K562 (cell line): Measurements from ENCODE around the gene PDE4A. TPM values are rescaled to one million over a fixed set of nuclear protein-coding genes. Genes with fewer than 3 reads are reported as not detected.

Experiments used
- BCOR ChIP-seq: fragments of 450-650 bp; IDR thresholded peaks from 2 replicates; pipeline ENCODE4 v1.6.1; 2016
- CC2D1A ChIP-seq: fragments of 450-650 bp; IDR thresholded peaks from 2 replicates; pipeline ENCODE4 v1.6.1; 2017; ENCODE audit warnings: mild to moderate bottlenecking
- HLTF ChIP-seq: fragments of 450-650 bp; IDR thresholded peaks from 2 replicates; pipeline ENCODE4 v1.6.1; 2016
- POLR2A ChIP-seq: fragments of 450-650 bp; conservative IDR thresholded peaks from 2 replicates; pipeline ENCODE4 v1.6.1; 2016
- PTRF ChIP-seq: fragments of 450-650 bp; IDR thresholded peaks from 2 replicates; pipeline ENCODE4 v1.6.1; 2016; ENCODE audit warnings: mild to moderate bottlenecking, missing genetic modification characterization, missing compliant biosample characterization
- RNF2 ChIP-seq: sonication (generic); IDR thresholded peaks from 2 replicates; pipeline ENCODE4 v1.6.1; 2016
- SRSF9 ChIP-seq: fragments of 200-400 bp; formaldehyde crosslinking; IDR thresholded peaks from 2 replicates; pipeline ENCODE4 v1.6.1; 2017; ENCODE audit warnings: low read depth, low read length, borderline replicate concordance
- TBP ChIP-seq: optimal IDR thresholded peaks from 2 replicates; pipeline ENCODE3; 2011; ENCODE audit warnings: low read depth, low read length, improper control_type of control experiment
- THRAP3 ChIP-seq: fragments of 450-650 bp; IDR thresholded peaks from 2 replicates; pipeline ENCODE4 v1.6.1; 2016; ENCODE audit warnings: mild to moderate bottlenecking, inconsistent platforms, borderline replicate concordance
- ZFX ChIP-seq: sonication (generic); formaldehyde crosslinking; IDR thresholded peaks from 2 replicates; pipeline ENCODE4 v1.8.0; 2022; ENCODE audit warnings: mild to moderate bottlenecking, missing genetic modification reagents, moderate library complexity
- ZNF347 ChIP-seq: fragments of 450-650 bp; formaldehyde crosslinking; IDR thresholded peaks from 2 replicates; pipeline ENCODE4 v1.4.0; 2020; ENCODE audit warnings: low read depth, mild to moderate bottlenecking, moderate library complexity
- ZNF77 ChIP-seq: fragments of 250-450 bp; sonication (Bioruptor Pico); IDR thresholded peaks from 2 replicates; pipeline ENCODE4 v1.5.0; 2020
- polyA plus RNA-seq, 8 experiments: library from polyadenylated mRNA; depleted of rRNA in 4 of 8; stranded (reverse) in 5 of 8; unstranded in 3 of 8; fragments of >200 nt; fragmentation: Nextera tagmentation in 2 of 8; fragmentation: Illumina TruSeq in 1 of 8; extraction: Ambion mirVana in 2 of 8; extraction: Trizol in 1 of 8; gene quantifications; 2 replicates each; pipeline versions ENCODE4 v1.2.1 to v1.2.3, GENCODE V29; 2011 to 2014; ENCODE audit warnings: inconsistent platforms in 1 of 8, missing spikeins in 1 of 8
- total RNA-seq, 7 experiments: library from RNA; depleted of rRNA in 6 of 7; stranded (reverse); fragments of >200 nt in 6 of 7; fragmentation: Illumina TruSeq in 2 of 7; extraction: Trizol in 2 of 7; gene quantifications; 2 replicates each; pipeline versions ENCODE4 v1.2.1 to v1.2.3, GENCODE V29; 2011 to 2021; ENCODE audit warnings: low replicate concordance in 1 of 7
- TF ChIP-seq, protein P1 (sequence below): sonication (generic); formaldehyde crosslinking; IDR thresholded peaks from 2 replicates; pipeline ENCODE4 v1.8.0; 2023; ENCODE audit warnings: mild to moderate bottlenecking, missing genetic modification reagents
- TF ChIP-seq, protein P2 (sequence below): fragments of 450-650 bp; IDR thresholded peaks from 2 replicates; pipeline ENCODE4 v1.6.1; 2016; ENCODE audit warnings: mild to moderate bottlenecking
- TF ChIP-seq, protein P3 (sequence below), 3 experiments: fragments of 200-800 bp in 1 of 3; fragments of 250-450 bp in 1 of 3; fragments of 450-650 bp in 1 of 3; sonication (Bioruptor Pico) in 1 of 3; sonication (Bioruptor generic) in 1 of 3; formaldehyde crosslinking in 1 of 3; IDR thresholded peaks; 2 replicates each; pipeline versions ENCODE4 v1.6.1 to v1.8.0; 2016 to 2022; ENCODE audit warnings: mild to moderate bottlenecking in 2 of 3, missing genetic modification characterization in 2 of 3, missing compliant biosample characterization in 1 of 3, moderate library complexity in 1 of 3
- TF ChIP-seq, protein P4 (sequence below), 2 experiments: fragments of 450-650 bp in 1 of 2; sonication (generic) in 1 of 2; formaldehyde crosslinking in 1 of 2; IDR thresholded peaks in 1 of 2; conservative IDR thresholded peaks in 1 of 2; 2 replicates each; pipeline versions ENCODE4 v1.6.1 to v1.8.1; 2016 to 2023; ENCODE audit warnings: mild to moderate bottlenecking in 2 of 2, moderate library complexity in 2 of 2, inconsistent platforms in 1 of 2, missing genetic modification reagents in 1 of 2

PDE4A gene
- total and polyA plus RNA-seq, 9 of the 15 experiments (the other 6 are each of a cell fraction or from before 2014, with no cell fraction given) = 0.66 to 26.9 (median 4.6) TPM

DNA sequence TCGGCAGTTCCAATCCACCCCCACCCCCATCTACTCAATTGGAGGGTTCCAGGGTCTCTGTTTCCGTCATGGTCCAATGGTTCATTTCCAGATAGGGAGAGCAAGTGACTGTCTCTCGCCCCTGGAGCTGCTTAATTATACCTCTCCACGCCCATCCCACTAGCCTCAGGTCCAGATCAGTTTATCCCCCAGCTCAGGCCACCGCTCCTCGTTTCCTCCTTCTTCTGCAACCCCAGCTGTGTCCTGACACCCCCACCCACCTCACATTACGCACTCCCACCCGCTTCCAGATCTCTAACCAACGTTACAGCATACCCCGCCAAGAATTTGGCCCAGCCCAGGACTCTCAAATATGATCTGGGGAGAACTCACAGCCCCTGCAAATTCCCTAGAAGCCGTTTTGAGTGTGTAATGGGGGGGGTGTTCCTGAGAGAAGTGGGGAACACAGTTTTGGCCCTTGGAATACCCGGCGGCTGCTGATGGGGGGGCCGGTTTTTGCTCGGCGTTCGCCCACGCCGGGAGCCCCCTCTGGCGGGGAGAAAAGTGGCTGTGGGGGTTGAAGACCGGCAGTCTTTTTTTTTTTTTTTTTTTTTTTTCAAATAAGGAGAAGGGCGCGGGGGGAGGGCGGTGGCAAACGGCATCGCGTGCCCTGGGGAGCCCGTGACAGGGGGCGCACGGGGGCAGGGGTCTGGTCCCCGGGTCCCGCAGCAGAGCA is 1.7 kb upstream of the PDE4A start (continued):
- TF ChIP-seq, protein P1, sequence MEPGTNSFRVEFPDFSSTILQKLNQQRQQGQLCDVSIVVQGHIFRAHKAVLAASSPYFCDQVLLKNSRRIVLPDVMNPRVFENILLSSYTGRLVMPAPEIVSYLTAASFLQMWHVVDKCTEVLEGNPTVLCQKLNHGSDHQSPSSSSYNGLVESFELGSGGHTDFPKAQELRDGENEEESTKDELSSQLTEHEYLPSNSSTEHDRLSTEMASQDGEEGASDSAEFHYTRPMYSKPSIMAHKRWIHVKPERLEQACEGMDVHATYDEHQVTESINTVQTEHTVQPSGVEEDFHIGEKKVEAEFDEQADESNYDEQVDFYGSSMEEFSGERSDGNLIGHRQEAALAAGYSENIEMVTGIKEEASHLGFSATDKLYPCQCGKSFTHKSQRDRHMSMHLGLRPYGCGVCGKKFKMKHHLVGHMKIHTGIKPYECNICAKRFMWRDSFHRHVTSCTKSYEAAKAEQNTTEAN (CRISPR knock-in tag) = no peak
- TF ChIP-seq, protein P2, sequence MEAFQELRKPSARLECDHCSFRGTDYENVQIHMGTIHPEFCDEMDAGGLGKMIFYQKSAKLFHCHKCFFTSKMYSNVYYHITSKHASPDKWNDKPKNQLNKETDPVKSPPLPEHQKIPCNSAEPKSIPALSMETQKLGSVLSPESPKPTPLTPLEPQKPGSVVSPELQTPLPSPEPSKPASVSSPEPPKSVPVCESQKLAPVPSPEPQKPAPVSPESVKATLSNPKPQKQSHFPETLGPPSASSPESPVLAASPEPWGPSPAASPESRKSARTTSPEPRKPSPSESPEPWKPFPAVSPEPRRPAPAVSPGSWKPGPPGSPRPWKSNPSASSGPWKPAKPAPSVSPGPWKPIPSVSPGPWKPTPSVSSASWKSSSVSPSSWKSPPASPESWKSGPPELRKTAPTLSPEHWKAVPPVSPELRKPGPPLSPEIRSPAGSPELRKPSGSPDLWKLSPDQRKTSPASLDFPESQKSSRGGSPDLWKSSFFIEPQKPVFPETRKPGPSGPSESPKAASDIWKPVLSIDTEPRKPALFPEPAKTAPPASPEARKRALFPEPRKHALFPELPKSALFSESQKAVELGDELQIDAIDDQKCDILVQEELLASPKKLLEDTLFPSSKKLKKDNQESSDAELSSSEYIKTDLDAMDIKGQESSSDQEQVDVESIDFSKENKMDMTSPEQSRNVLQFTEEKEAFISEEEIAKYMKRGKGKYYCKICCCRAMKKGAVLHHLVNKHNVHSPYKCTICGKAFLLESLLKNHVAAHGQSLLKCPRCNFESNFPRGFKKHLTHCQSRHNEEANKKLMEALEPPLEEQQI = no peak
- TF ChIP-seq ZFX (CRISPR knock-in tag) (no peak), CC2D1A (peak; percentile 62; the same call in 1 of the 2 replicates), POLR2A (peak; percentile 30), PTRF (tag) (no peak), RNF2 (no peak), BCOR (no peak), TBP (peak; percentile 16), HLTF (no peak), ZNF347 (CRISPR knock-in tag) (no peak), THRAP3 (0 out of 2 replicates have a peak, but pooled peaks have one; percentile 53), SRSF9 (no peak), ZNF77 (CRISPR knock-in tag) (no peak)
- TF ChIP-seq, protein P3, sequence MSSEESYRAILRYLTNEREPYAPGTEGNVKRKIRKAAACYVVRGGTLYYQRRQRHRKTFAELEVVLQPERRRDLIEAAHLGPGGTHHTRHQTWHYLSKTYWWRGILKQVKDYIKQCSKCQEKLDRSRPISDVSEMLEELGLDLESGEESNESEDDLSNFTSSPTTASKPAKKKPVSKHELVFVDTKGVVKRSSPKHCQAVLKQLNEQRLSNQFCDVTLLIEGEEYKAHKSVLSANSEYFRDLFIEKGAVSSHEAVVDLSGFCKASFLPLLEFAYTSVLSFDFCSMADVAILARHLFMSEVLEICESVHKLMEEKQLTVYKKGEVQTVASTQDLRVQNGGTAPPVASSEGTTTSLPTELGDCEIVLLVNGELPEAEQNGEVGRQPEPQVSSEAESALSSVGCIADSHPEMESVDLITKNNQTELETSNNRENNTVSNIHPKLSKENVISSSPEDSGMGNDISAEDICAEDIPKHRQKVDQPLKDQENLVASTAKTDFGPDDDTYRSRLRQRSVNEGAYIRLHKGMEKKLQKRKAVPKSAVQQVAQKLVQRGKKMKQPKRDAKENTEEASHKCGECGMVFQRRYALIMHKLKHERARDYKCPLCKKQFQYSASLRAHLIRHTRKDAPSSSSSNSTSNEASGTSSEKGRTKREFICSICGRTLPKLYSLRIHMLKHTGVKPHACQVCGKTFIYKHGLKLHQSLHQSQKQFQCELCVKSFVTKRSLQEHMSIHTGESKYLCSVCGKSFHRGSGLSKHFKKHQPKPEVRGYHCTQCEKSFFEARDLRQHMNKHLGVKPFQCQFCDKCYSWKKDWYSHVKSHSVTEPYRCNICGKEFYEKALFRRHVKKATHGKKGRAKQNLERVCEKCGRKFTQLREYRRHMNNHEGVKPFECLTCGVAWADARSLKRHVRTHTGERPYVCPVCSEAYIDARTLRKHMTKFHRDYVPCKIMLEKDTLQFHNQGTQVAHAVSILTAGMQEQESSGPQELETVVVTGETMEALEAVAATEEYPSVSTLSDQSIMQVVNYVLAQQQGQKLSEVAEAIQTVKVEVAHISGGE (CRISPR knock-in tag; IDR thresholded peaks at IDR 0.05) = no peak
- TF ChIP-seq, protein P4, sequence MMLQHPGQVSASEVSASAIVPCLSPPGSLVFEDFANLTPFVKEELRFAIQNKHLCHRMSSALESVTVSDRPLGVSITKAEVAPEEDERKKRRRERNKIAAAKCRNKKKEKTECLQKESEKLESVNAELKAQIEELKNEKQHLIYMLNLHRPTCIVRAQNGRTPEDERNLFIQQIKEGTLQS (IDR thresholded peaks at IDR 0.05) = no peak
- TF ChIP-seq, protein P4 (CRISPR knock-in tag; conservative IDR thresholded peaks at IDR 0.05) = no peak
